Mesendoderm (in vitro differentiated cells): ENCODE results near the gene PGAP2. TPM values are rescaled to one million over a fixed set of nuclear protein-coding genes. Genes with fewer than 3 reads are reported as not detected.
A peak's percentile ranks its signal among the peaks of the same experiment; 100 is the strongest.
"Not testable (repeated sequence)": the region's sequence is repeated elsewhere in the genome, so short reads cannot be mapped to it uniquely, and the experiment has no call there.

ENCODE experiments used
- DNase-seq: peaks from one replicate; pipeline ENCODE4 v3.0.0; 2013
- H2AK5ac ChIP-seq: 2 replicates; pipeline ENCODE4 v1.6.1; 2013; ENCODE audit warnings: low read length, inconsistent platforms
- H2BK120ac ChIP-seq: 2 replicates; pipeline ENCODE4 v1.6.1; 2013; ENCODE audit warnings: low read depth, mild to moderate bottlenecking, low read length, moderate library complexity, mixed read lengths
- H2BK15ac ChIP-seq: replicated peaks from 2 replicates; pipeline ENCODE4 v1.6.1; 2013; ENCODE audit warnings: low read depth, mild to moderate bottlenecking, moderate library complexity
- H2BK5ac ChIP-seq: 2 replicates; pipeline ENCODE4 v1.6.1; 2013; ENCODE audit warnings: low read length, inconsistent platforms
- H3K18ac ChIP-seq: 2 replicates; pipeline ENCODE4 v1.6.1; 2013; ENCODE audit warnings: mild to moderate bottlenecking, low read length, mixed read lengths
- H3K23ac ChIP-seq: one replicate; pipeline ENCODE4 v1.6.1; 2013; ENCODE audit warnings: low read length
- H3K27ac ChIP-seq: 2 replicates; pipeline ENCODE4 v1.5.1; 2013; ENCODE audit warnings: low read depth, mild to moderate bottlenecking, inconsistent platforms, low read length, moderate library complexity
- H3K27me3 ChIP-seq: 2 replicates; pipeline ENCODE4 v1.6.1; 2013; ENCODE audit warnings: low read length, control low read depth, mild to moderate bottlenecking, inconsistent platforms; ENCODE audit not compliant: insufficient read depth, poor library complexity
- H3K36me3 ChIP-seq: 2 replicates; pipeline ENCODE4 v1.6.1; 2013; ENCODE audit warnings: low read length, inconsistent platforms; ENCODE audit not compliant: control insufficient read depth, insufficient read depth
- H3K4ac ChIP-seq: one replicate; pipeline ENCODE4 v1.6.1; 2013; ENCODE audit warnings: low read depth, mild to moderate bottlenecking, low read length, moderate library complexity
- H3K4me1 ChIP-seq: 2 replicates; pipeline ENCODE4 v1.6.1; 2013; ENCODE audit warnings: low read depth, low read length, inconsistent platforms; ENCODE audit not compliant: control insufficient read depth
- H3K4me2 ChIP-seq: 2 replicates; pipeline ENCODE4 v1.6.1; 2013; ENCODE audit warnings: low read length
- H3K4me3 ChIP-seq: 2 replicates; pipeline ENCODE4 v1.5.1; 2013; ENCODE audit warnings: mild to moderate bottlenecking, low read length
- H3K56ac ChIP-seq: one replicate; pipeline ENCODE4 v1.6.1; 2013; ENCODE audit warnings: low read length
- H3K79me1 ChIP-seq: 2 replicates; pipeline ENCODE4 v1.6.1; 2013; ENCODE audit warnings: low read length, inconsistent platforms
- H3K79me2 ChIP-seq: 2 replicates; pipeline ENCODE4 v1.6.1; 2013; ENCODE audit warnings: mild to moderate bottlenecking, low read length; ENCODE audit not compliant: control insufficient read depth, insufficient read depth
- H3K9ac ChIP-seq: 2 replicates; pipeline ENCODE4 v1.6.1; 2013; ENCODE audit warnings: low read length, inconsistent platforms
- H4K5ac ChIP-seq: one replicate; pipeline ENCODE4 v1.6.1; 2013; ENCODE audit warnings: low read length
- H4K8ac ChIP-seq: one replicate; pipeline ENCODE4 v1.6.1; 2013; ENCODE audit warnings: low read depth, mild to moderate bottlenecking, control low read depth, low read length, moderate library complexity
- WGBS: extraction: QIAGEN DNeasy Blood & Tissue Kit; methylation state at CpG from one replicate; pipeline ENCODE4 v1.1.7; 2013; ENCODE audit warnings: low lambda C conversion rate, missing lambda C conversion rate; ENCODE audit not compliant: insufficient coverage; ENCODE audit errors: extremely low coverage; 5-methylcytosine and 5-hydroxymethylcytosine counted together
- polyA plus RNA-seq, 2 experiments: library from polyadenylated mRNA; stranded (reverse); fragments of 200-250 nt; gene quantifications; one replicate each; pipeline ENCODE4 v1.2.3, GENCODE V29; 2013

The PGAP2 gene
- 55.1 TPM for polyA plus RNA-seq (2013, experiment 1 of 2)
- polyA plus RNA-seq (2013, experiment 2 of 2): 56.2 TPM

- Histone ChIP-seq H4K5ac (no peak within 1 kb of the TSS), H3K23ac (no peak within 1 kb of the TSS), H3K36me3 (no peaks in the 10 kb centered on the region), H3K9ac (peak within 1 kb of the TSS; percentile 87), H3K27me3 (no peaks in the 10 kb centered on the region), H3K4me1 (no peaks in the 10 kb centered on the region), H4K8ac (no peak within 1 kb of the TSS), H3K56ac (peak within 1 kb of the TSS; percentile 94), H2BK15ac (no peak within 1 kb of the TSS), H2BK120ac (no peak within 1 kb of the TSS), H2BK5ac (no peak within 1 kb of the TSS), H3K79me1 (peaks cover 2% of the 10 kb centered on the region), H3K4me3 (peak within 1 kb of the TSS; percentile 88), H3K4me2 (peak within 1 kb of the TSS; percentile 58), H3K4ac (peak within 1 kb of the TSS; percentile 8), H3K18ac (no peak within 1 kb of the TSS), H2AK5ac (no peak within 1 kb of the TSS), H3K27ac (peak within 1 kb of the TSS; percentile 4), H3K79me2 (no peaks in the 10 kb centered on the region)
- no CpG with 5 or more reads among the region's 55 CpGs for WGBS
- DNase-seq: peak; percentile 92
Measured at GRCh38 chr11:3807909-3808860, at the start of gene PGAP2. PGAP2 (plus strand) TSS chr11:3808560; CDS start chr11:3811260, 2,700 bp downstream.

GRCh38 chr11:3764266-3764665 is 44.1 kb upstream of the PGAP2 start:
- Histone ChIP-seq H3K23ac (no peak overlapping the region), H3K79me1 (no peaks in the 10 kb centered on the region), H3K4me2 (no peak overlapping the region), H3K27ac (no peak overlapping the region), H3K9ac (no peak overlapping the region), H3K36me3 (peaks cover 4% of the 10 kb centered on the region), H3K4me1 (no peaks in the 10 kb centered on the region), H2BK15ac (no peak overlapping the region), H2BK5ac (no peak overlapping the region), H3K4ac (no peak overlapping the region), H2AK5ac (no peak overlapping the region), H4K5ac (no peak overlapping the region), H3K4me3 (no peak overlapping the region), H4K8ac (no peak overlapping the region), H3K79me2 (no peaks in the 10 kb centered on the region), H2BK120ac (no peak overlapping the region), H3K56ac (no peak overlapping the region), H3K27me3 (no peaks in the 10 kb centered on the region), H3K18ac (no peak overlapping the region)
- DNase-seq: no peak
- WGBS: no CpG with 5 or more reads among the region's 4 CpGs

DNA sequence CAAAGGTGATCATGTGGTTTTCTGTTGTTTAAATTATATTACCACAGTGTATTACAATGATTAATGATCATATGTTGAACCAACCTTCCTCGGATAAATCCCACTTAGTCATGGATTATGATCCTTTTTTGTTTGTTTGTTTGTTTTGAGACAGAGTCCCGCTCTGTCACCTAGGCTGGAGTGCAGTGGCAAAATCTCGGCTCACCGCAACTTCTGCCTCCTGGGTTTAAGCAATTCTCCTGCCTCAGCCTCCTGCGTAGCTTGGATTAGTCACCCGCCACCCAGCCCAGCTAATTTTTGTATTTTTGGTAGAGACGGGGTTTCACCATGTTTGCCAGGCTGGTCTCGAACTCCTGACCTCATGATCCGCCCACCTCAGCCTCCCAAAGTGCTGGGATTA is 41.5 kb upstream of the PGAP2 start:
- H3K56ac ChIP-seq, H3K27ac ChIP-seq, H2AK5ac ChIP-seq, H2BK120ac ChIP-seq, H3K4ac ChIP-seq, H3K18ac ChIP-seq, H4K5ac ChIP-seq, H2BK15ac ChIP-seq, H4K8ac ChIP-seq, H3K23ac ChIP-seq, DNase-seq, H3K4me1 ChIP-seq, H3K79me1 ChIP-seq, H3K27me3 ChIP-seq, H2BK5ac ChIP-seq, H3K4me3 ChIP-seq, H3K9ac ChIP-seq, H3K4me2 ChIP-seq, H3K79me2 ChIP-seq, H3K36me3 ChIP-seq: not testable (repeated sequence)
- no CpG with 5 or more reads among the region's 9 CpGs for WGBS

- no peaks in the 10 kb centered on the region for H3K4me1 ChIP-seq
- peaks cover 3% of the 10 kb centered on the region for H3K36me3 ChIP-seq
- no peak overlapping the region for H3K56ac ChIP-seq
- no peak overlapping the region for H3K4me3 ChIP-seq
- no peak overlapping the region for H2BK5ac ChIP-seq
- H3K18ac ChIP-seq: no peak overlapping the region
- no peaks in the 10 kb centered on the region for H3K27me3 ChIP-seq
- H3K4me2 ChIP-seq: no peak overlapping the region
- H2AK5ac ChIP-seq: no peak overlapping the region
- H3K4ac ChIP-seq: no peak overlapping the region
- H2BK15ac ChIP-seq: no peak overlapping the region
- DNase-seq: no peak
- no peak overlapping the region for H3K27ac ChIP-seq
- H2BK120ac ChIP-seq: no peak overlapping the region
- no peak overlapping the region for H4K5ac ChIP-seq
- H4K8ac ChIP-seq: no peak overlapping the region
- 100% methylated on average over 1 of the region's 3 CpGs for WGBS
- no peaks in the 10 kb centered on the region for H3K79me2 ChIP-seq
- H3K9ac ChIP-seq: no peak overlapping the region
- H3K79me1 ChIP-seq: no peaks in the 10 kb centered on the region
- H3K23ac ChIP-seq: no peak overlapping the region
Measured at GRCh38 chr11:3767536-3767935, 40.8 kb upstream of the PGAP2 start.

GRCh38 chr11:3773180-3773579 is 35.2 kb upstream of the PGAP2 start:
- Histone ChIP-seq H3K4me2 (no peak overlapping the region), H2BK120ac (no peak overlapping the region), H3K79me1 (peaks cover under 1% of the 10 kb centered on the region), H3K9ac (no peak overlapping the region), H3K27me3 (no peaks in the 10 kb centered on the region), H3K27ac (no peak overlapping the region), H2AK5ac (no peak overlapping the region), H4K5ac (no peak overlapping the region), H3K36me3 (peaks cover 2% of the 10 kb centered on the region), H3K56ac (no peak overlapping the region), H2BK15ac (no peak overlapping the region), H3K18ac (no peak overlapping the region), H2BK5ac (no peak overlapping the region), H3K4ac (no peak overlapping the region), H3K4me1 (no peaks in the 10 kb centered on the region), H3K23ac (no peak overlapping the region), H4K8ac (no peak overlapping the region), H3K79me2 (no peaks in the 10 kb centered on the region), H3K4me3 (no peak overlapping the region)
- DNase-seq: peak; percentile 15
- WGBS: no CpG with 5 or more reads among the region's 4 CpGs
